ENCODE results near the gene METTL17. TPM values are rescaled to one million over a fixed set of nuclear protein-coding genes. Genes with fewer than 3 reads are reported as not detected.

METTL17 gene
- total RNA-seq, 1 donor from 2014 or later, result 34.4 TPM

DNA sequence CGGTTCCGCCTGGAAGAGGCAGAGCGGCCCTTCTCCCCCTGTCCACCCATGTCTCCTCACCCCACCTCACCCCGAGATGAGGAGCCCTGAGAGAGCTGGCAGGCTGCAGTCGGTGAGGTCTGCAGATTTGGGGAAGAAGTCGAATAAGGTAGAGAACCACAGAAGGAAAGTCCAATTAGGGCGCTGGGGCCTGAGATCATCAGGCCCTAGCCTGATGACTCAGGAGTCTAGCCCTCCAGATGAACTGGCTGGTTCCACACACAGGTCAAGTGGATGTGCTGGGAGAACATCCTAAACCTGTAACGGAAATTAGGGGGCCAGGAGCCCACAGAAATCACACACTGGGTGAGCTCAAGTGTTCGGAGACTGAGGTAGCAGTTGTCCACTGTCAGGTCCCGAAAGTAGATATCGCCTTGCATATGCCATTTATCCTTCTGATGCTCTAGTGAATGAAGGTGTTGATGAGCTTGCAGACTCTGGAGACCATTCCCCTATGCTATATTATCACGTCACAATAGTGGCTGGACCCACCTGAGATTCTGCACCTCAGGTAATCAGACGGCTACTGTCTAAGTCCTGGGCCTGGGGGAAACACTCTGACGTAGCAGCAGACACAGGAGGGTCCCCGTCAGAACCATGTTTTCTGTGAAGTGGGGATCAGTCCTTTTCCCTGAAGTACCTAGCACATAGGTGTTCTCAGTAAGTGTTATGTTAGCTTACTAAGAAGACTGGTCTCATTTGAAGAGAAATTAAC lies 886 bp upstream of the METTL17 start:
- H3K36me3 Mint-ChIP-seq (ENCODE audit: low read depth), result peaks cover 12% of the 10 kb centered on the region
- no peak for DNase-seq (ENCODE audit: low spot score)
- no peaks in the 10 kb centered on the region for H3K9me3 Mint-ChIP-seq (ENCODE audit: low read depth)
- H3K27ac Mint-ChIP-seq (ENCODE audit: unreplicated experiment), result peak overlapping the region; percentile 66
- no peaks in the 10 kb centered on the region for H3K27me3 Mint-ChIP-seq (ENCODE audit: low read depth)
- H3K4me1 Mint-ChIP-seq (ENCODE audit: low read depth), result peaks cover 59% of the 10 kb centered on the region
- peak overlapping the region; percentile 19 for H3K4me3 Mint-ChIP-seq (ENCODE audit: unreplicated experiment)
- TF ChIP-seq, protein P1, sequence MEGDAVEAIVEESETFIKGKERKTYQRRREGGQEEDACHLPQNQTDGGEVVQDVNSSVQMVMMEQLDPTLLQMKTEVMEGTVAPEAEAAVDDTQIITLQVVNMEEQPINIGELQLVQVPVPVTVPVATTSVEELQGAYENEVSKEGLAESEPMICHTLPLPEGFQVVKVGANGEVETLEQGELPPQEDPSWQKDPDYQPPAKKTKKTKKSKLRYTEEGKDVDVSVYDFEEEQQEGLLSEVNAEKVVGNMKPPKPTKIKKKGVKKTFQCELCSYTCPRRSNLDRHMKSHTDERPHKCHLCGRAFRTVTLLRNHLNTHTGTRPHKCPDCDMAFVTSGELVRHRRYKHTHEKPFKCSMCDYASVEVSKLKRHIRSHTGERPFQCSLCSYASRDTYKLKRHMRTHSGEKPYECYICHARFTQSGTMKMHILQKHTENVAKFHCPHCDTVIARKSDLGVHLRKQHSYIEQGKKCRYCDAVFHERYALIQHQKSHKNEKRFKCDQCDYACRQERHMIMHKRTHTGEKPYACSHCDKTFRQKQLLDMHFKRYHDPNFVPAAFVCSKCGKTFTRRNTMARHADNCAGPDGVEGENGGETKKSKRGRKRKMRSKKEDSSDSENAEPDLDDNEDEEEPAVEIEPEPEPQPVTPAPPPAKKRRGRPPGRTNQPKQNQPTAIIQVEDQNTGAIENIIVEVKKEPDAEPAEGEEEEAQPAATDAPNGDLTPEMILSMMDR (IDR thresholded peaks at IDR 0.05), result no peak

DNA sequence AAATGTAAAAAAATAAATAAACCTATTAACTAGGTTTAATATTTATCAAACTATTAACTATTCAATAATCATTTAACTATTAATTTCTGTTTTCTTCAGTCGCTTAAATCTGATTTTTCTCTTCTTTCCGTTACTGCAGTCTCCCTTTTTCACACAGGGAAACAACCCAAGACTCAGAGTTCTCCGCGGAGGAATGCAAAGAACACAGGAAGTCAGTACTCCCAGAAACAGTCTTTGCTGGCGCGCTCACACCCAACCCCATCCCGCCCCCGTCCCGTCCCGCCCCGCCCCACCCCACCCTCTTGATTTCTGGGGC lies 351 bp upstream of the METTL17 start:
- peaks cover 15% of the 10 kb centered on the region for H3K36me3 Mint-ChIP-seq (ENCODE audit: low read depth)
- DNase-seq (ENCODE audit: low spot score), result no peak
- TF ChIP-seq, protein P1 (IDR thresholded peaks at IDR 0.05), result no peak
- peak overlapping the region; percentile 90 for H3K27ac Mint-ChIP-seq (ENCODE audit: unreplicated experiment)
- H3K27me3 Mint-ChIP-seq (ENCODE audit: low read depth), result no peaks in the 10 kb centered on the region
- peak overlapping the region; percentile 92 for H3K4me3 Mint-ChIP-seq (ENCODE audit: unreplicated experiment)
- H3K4me1 Mint-ChIP-seq (ENCODE audit: low read depth), result peaks cover 59% of the 10 kb centered on the region
- H3K9me3 Mint-ChIP-seq (ENCODE audit: low read depth), result no peaks in the 10 kb centered on the region

DNA sequence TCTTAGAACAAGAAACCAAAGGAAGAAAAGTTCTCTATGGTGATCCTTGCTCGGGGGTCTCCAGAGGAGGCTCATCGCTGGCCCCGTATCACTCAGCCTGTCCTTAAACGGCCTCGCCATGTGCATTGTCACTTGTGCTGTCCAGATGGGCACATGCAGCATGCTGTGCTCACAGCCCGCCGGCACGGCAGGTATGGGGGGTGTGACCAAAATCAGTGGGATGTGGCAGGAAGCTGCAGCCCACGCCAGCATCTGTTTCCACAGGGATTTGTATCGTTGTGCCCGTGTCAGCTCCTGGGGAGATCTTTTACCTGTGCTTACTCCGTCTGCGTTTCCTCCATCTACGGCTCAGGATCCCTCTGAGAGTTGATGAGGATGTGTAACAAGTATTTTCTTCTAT lies 6.7 kb downstream of the METTL17 start:
- Mint-ChIP-seq H3K27me3 (ENCODE audit: low read depth) (no peaks in the 10 kb centered on the region), H3K4me3 (ENCODE audit: unreplicated experiment) (no peak overlapping the region), H3K27ac (ENCODE audit: unreplicated experiment) (no peak overlapping the region), H3K4me1 (ENCODE audit: low read depth) (peaks cover 24% of the 10 kb centered on the region), H3K36me3 (ENCODE audit: low read depth) (peaks cover 36% of the 10 kb centered on the region), H3K9me3 (ENCODE audit: low read depth) (no peaks in the 10 kb centered on the region)
- TF ChIP-seq, protein P1 (IDR thresholded peaks at IDR 0.05), result no peak
- no peak for DNase-seq (ENCODE audit: low spot score)

DNA sequence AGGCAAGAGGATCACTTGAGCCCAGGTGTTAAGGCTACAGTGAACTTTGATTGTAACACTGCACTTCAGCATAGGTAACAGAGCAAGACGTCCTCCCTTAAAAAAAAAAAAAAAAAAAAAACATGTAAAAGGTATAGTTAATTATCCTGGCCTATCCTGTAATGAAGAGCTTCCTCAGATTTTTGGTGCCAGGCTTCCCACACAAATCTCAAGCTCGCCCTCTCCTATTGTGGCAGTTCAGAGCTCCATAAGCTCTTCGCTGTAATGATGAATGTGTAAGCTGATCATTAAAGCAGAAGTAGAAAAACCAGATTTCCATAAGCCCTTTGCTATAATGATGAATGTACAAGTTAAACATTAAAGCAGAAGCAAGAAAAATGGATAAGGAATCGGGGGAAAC lies 7.3 kb downstream of the METTL17 start:
- Mint-ChIP-seq H3K27ac (ENCODE audit: unreplicated experiment) (no peak overlapping the region), H3K4me3 (ENCODE audit: unreplicated experiment) (no peak overlapping the region), H3K9me3 (ENCODE audit: low read depth) (no peaks in the 10 kb centered on the region), H3K36me3 (ENCODE audit: low read depth) (peaks cover 32% of the 10 kb centered on the region), H3K27me3 (ENCODE audit: low read depth) (no peaks in the 10 kb centered on the region), H3K4me1 (ENCODE audit: low read depth) (peaks cover 18% of the 10 kb centered on the region)
- DNase-seq (ENCODE audit: low spot score), result no peak
- TF ChIP-seq, protein P1 (IDR thresholded peaks at IDR 0.05), result no peak

DNA sequence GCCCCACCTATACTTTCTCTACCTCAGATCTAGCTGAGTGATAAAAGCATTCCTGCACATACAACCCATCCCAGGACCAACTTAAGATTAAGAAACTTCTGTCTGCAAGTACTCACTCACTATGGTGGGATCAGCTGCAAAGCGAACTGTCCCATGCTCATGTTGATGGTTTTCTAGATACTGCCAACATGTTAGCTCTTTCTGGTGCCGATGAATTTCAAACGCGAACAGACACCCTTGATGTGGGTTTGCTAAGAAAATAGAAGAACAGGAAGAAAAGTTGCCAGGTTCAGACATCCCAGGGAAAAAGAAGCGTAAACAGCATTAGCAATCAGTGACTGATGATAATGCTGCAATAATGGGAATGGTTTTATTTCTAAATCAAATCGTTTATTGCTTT lies 7.8 kb downstream of the METTL17 start:
- H3K27ac Mint-ChIP-seq (ENCODE audit: unreplicated experiment), result no peak overlapping the region

More for the DNA sequence above, 7.8 kb downstream of the METTL17 start:
- H3K4me3 Mint-ChIP-seq (ENCODE audit: unreplicated experiment), result no peak overlapping the region
- H3K4me1 Mint-ChIP-seq (ENCODE audit: low read depth), result peaks cover 18% of the 10 kb centered on the region
- TF ChIP-seq, protein P1 (IDR thresholded peaks at IDR 0.05), result no peak
- peaks cover 31% of the 10 kb centered on the region for H3K36me3 Mint-ChIP-seq (ENCODE audit: low read depth)
- H3K9me3 Mint-ChIP-seq (ENCODE audit: low read depth), result no peaks in the 10 kb centered on the region
- no peaks in the 10 kb centered on the region for H3K27me3 Mint-ChIP-seq (ENCODE audit: low read depth)
- DNase-seq (ENCODE audit: low spot score), result no peak
